Tibial artery (tissue), 4 donors: ENCODE data around the gene ZNF584.

Experiments used
- DNase-seq, 2 donors: peaks; one replicate each; pipeline ENCODE4 v3.0.0-alpha.2; 2019
- H3K27ac ChIP-seq, 2 donors: fragments of 200-600 bp; sonication (generic) in 1 of 2; 1 replicate in 1 of 2; 2 replicates in 1 of 2; pipeline ENCODE4 v1.5.1; 2018 to 2019; ENCODE audit warnings: mild to moderate bottlenecking in 1 of 2
- H3K27me3 ChIP-seq, 2 donors: fragments of 200-600 bp; sonication (generic) in 1 of 2; one replicate each; pipeline versions ENCODE4 v1.5.1 to v1.6.0; 2016 to 2019
- H3K36me3 ChIP-seq, 3 donors: fragments of 200-600 bp; sonication (generic) in 2 of 3; one replicate each; pipeline ENCODE4 v1.5.1; 2016 to 2019; ENCODE audit warnings: mild to moderate bottlenecking in 2 of 3
- H3K4me1 ChIP-seq, 4 donors: fragments of 200-600 bp; sonication (generic) in 2 of 4; 1 replicate in 3 of 4; 2 replicates in 1 of 4; pipeline ENCODE4 v1.5.1; 2016 to 2019
- H3K4me3 ChIP-seq, 2 donors: fragments of 200-600 bp; sonication (generic) in 1 of 2; 1 replicate in 1 of 2; 2 replicates in 1 of 2; pipeline ENCODE4 v1.5.1; 2018 to 2019; ENCODE audit warnings: mild to moderate bottlenecking in 2 of 2
- H3K9me3 ChIP-seq, 3 donors: fragments of 200-600 bp; sonication (generic) in 1 of 3; one replicate each; pipeline ENCODE4 v1.5.1; 2016 to 2019
- intact Hi-C: fragments of 100-400 bp; cut with DNase I; formaldehyde crosslinking; loops from one replicate; pipeline ENCODE4 v1.15.0; 2023; ENCODE audit warnings: low total_unique reads
- TF ChIP-seq, protein P1 (sequence below), 2 experiments: fragments of 200-600 bp in 1 of 2; fragments of 450-650 bp in 1 of 2; IDR thresholded peaks; one replicate each; pipeline ENCODE4 v1.5.1; 2017 to 2019; ENCODE audit warnings: antibody characterized with exemption in 2 of 2, mild to moderate bottlenecking in 1 of 2, moderate library complexity in 1 of 2

Gene ZNF584

DNA sequence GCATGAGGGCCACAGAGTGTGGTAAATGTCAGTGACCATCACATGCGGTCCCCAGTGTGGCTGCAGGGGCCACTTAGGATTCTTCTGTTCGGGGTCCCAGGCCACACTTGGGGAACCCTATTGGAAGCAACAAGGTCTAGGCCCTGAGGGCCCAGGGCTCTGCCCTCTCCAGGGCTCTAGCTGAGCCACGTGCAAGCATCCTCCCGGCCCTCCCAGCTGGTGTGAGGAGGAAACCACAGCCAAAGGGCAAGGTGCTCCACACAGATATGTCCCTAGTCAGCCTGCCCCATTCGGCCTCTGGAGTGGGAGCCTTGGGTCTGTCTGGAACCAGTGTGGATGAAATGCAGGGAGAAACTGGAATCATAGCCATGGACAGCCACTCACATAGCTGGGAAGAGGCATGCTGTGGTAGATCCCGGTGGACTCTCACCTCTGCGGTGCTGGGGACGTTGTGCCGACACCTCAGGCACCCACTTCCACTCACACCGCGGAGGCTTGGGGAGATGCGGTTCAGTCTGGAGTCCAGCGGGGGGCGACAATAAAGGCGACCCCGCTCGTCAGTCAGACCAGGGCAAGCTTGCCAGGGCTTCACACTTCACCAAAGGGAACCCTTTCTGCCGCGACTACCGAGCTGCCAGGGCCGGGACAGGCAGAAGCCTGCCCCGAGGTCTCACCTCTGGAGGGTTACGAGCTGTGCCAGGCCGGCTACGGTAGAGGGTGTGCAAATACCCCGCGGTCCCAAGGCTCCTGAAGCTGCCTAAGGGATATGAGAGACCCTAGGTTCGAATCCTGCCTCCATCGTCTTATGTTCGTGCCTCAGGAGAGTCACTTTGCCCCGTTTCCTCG, 41.6 kb upstream of the ZNF584 start:
- Histone ChIP-seq H3K4me3 (no peak overlapping the region), H3K27me3 (peaks cover 0 to 10% of the 10 kb centered on the region in 2 donors), H3K9me3 (no peaks in the 10 kb centered on the region), H3K36me3 (peaks cover 0 to 28% (median 0%) of the 10 kb centered on the region in 3 donors), H3K27ac (no peak overlapping the region), H3K4me1 (peaks cover 0 to 7% (median under 1%) of the 10 kb centered on the region in 4 donors)
- intact Hi-C loops, result no loop called here
- TF ChIP-seq, protein P1, sequence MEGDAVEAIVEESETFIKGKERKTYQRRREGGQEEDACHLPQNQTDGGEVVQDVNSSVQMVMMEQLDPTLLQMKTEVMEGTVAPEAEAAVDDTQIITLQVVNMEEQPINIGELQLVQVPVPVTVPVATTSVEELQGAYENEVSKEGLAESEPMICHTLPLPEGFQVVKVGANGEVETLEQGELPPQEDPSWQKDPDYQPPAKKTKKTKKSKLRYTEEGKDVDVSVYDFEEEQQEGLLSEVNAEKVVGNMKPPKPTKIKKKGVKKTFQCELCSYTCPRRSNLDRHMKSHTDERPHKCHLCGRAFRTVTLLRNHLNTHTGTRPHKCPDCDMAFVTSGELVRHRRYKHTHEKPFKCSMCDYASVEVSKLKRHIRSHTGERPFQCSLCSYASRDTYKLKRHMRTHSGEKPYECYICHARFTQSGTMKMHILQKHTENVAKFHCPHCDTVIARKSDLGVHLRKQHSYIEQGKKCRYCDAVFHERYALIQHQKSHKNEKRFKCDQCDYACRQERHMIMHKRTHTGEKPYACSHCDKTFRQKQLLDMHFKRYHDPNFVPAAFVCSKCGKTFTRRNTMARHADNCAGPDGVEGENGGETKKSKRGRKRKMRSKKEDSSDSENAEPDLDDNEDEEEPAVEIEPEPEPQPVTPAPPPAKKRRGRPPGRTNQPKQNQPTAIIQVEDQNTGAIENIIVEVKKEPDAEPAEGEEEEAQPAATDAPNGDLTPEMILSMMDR (IDR thresholded peaks at IDR 0.05), result no peak
- no peak for DNase-seq

DNA sequence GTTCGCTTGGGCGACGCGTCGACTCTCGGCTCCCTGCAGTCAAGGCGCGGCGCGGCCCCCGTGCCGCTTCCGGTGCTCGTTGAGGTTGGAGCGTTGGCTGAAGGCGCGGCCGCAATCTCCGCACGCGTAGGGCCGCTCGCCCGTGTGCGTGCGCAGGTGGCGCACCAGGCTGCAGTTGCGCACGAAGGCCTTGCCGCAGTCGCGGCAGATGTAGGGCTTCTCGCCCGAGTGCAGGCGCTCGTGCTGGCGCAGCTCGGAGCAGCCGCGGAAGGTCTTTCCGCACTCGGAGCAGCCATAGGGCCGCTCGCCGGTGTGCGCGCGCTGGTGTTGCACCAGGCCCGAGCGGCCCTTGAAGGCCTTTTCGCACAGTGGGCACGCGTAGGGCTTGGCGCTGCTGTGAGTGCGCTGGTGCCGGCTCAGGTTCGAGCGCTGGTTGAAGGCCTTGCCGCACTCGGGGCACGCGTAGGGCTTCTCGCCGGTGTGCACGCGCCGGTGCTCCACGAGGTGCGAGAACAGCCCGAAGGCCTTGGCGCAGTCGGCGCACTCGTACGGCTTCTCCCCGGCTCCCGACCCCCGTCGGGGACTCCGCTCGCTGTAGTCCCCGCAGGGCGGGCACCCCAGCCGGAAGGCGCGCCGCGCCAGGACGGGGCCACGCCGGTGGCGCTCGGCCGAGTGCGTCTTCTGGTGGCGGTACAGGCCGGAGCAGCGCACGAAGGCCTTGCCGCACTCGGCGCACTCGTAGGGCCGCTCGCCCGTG, 40.6 kb upstream of the ZNF584 start:
- Histone ChIP-seq H3K4me3 (no peak overlapping the region), H3K27ac (no peak overlapping the region), H3K27me3 (peaks cover 0 to 10% of the 10 kb centered on the region in 2 donors), H3K4me1 (peaks cover 0 to 4% (median 0%) of the 10 kb centered on the region in 4 donors), H3K9me3 (no peaks in the 10 kb centered on the region), H3K36me3 (peaks cover 0 to 28% (median 0%) of the 10 kb centered on the region in 3 donors)
- TF ChIP-seq, protein P1 (IDR thresholded peaks at IDR 0.05), result no peak
- intact Hi-C loops, result no loop called here
- no peak for DNase-seq

DNA sequence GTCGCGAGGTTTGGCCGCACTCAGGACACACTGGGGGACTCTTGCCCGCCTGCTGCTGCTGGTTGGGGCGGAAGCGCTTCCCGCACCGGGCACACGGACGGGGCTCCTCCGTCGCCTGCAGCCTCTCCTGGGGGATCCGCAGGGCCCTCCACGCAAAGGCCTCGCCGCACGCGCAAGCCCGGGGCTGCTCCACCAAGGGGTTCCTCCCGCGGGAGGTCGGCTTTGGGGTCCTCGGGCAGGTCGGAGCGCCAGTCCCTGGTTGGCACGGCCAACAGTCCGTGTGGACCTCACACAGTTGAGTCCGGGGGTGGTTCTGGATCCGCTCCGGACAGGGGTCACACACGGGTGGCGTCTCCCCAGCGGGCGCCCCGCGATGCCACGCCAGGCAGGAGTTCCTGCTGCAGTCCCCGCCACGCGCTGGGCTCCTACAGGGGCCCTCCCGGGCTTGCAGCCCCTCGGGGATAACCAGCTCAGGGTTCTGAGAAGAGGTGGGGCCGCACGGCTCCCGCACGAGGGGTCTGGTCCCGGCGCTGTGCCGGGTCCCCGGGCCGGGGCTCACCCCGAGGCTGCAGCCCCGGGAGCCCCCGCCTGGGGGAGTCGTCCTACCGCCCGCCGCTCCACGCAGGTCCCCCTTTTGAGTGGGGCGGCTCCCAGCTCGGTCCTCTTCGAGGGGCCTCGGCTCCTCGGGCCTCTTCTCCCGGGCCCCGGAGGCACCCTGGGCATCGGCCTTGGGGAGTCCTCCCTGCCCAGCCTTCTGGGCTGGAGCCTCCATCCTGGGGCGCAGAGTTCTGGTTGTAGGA, 39.7 kb upstream of the ZNF584 start:
- intact Hi-C loops, result no loop called here
- Histone ChIP-seq H3K4me3 (no peak overlapping the region), H3K27ac (no peak overlapping the region), H3K36me3 (peaks cover 0 to 28% (median 0%) of the 10 kb centered on the region in 3 donors), H3K27me3 (peaks cover 0 to 10% of the 10 kb centered on the region in 2 donors), H3K4me1 (no peaks in the 10 kb centered on the region), H3K9me3 (no peaks in the 10 kb centered on the region)
- TF ChIP-seq, protein P1 (IDR thresholded peaks at IDR 0.05), result no peak
- no peak for DNase-seq

DNA sequence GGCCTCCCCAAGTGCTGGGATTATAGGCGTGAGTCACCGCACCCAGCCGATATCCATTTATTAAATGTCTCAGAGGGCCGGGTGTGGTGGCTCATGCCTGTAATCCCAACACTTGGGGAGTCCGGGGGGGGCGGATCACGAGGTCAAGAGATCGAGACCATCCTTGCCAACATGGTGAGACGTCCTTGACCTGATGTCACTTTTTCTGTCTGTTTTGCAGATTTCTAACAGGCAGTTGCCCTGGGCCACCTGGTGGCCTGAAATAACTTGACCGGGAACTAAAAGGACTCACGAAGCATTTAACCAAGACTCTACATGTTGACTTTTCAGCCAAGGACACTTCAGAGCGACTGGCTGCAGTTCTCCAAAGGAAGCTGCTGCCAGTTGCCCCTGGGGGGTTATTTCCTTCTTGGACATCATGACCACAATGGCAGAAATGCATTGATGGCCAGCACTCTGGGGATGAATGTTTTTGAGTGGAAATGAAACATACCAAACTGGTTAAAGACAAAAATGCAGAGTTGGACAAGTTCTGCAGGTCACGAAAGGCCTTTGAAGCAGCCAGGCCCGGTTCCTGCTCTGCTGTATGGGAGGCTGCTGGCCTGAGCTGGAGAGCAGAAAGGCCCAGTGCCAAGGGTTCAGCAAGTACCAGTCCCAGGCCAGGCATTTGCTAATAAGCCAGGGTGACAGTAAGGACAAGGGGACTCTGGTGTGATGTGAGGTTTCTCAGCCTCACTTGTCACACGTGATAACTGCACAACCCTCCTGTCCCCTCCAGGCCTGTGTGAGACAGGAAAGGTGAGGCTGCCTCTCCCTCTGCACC, 35.9 kb upstream of the ZNF584 start:
- TF ChIP-seq, protein P1 (IDR thresholded peaks at IDR 0.05), result no peak
- no peak for DNase-seq
- H3K4me1 ChIP-seq, result no peaks in the 10 kb centered on the region
- H3K27ac ChIP-seq, result no peak overlapping the region
- no peak overlapping the region for H3K4me3 ChIP-seq
- intact Hi-C loops, result no loop called here
- no peaks in the 10 kb centered on the region for H3K9me3 ChIP-seq
- peaks cover 0 to 14% (median 0%) of the 10 kb centered on the region in 3 donors for H3K36me3 ChIP-seq
- peaks cover 0 to 6% of the 10 kb centered on the region in 2 donors for H3K27me3 ChIP-seq
